HG02852 (cell line): ENCODE measurements around the gene MS4A4E.
"Not testable (repeated sequence)": the region's sequence is repeated elsewhere in the genome, so short reads cannot be mapped to it uniquely, and the experiment has no call there.

Experiments used
- ATAC-seq: cut with Tn5 transposase; IDR thresholded peaks from one replicate; pipeline ENCODE4 v1.9.1; 2021; ENCODE audit warnings: mild to moderate bottlenecking, moderate library complexity; ENCODE audit not compliant: unreplicated experiment

MS4A4E gene

GRCh38 chr11:60242740-60243239 lies at the start of gene MS4A4E:
MS4A4E (minus strand) TSS chr11:60243137; CDS start chr11:60230055, 13,082 bp downstream.
- ATAC-seq = no peak

DNA sequence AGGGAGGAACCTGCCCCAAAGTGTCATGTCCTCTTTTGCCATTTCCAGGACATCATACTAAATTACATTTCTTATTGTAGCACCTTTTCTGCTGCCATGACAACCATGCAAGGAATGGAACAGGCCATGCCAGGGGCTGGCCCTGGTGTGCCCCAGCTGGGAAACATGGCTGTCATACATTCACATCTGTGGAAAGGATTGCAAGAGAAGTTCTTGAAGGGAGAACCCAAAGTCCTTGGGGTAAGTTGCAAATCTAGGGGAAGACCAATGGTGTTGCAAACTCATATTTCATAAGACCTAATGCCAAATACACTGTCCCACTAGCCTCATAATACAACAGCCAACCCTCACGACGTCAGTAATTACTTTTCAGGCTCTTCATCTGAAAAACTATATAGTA lies 49.2 kb upstream of the MS4A4E start:
- ATAC-seq = no peak

GRCh38 chr11:60288531-60288930 lies 45.6 kb upstream of the MS4A4E start:
- ATAC-seq = no peak

DNA sequence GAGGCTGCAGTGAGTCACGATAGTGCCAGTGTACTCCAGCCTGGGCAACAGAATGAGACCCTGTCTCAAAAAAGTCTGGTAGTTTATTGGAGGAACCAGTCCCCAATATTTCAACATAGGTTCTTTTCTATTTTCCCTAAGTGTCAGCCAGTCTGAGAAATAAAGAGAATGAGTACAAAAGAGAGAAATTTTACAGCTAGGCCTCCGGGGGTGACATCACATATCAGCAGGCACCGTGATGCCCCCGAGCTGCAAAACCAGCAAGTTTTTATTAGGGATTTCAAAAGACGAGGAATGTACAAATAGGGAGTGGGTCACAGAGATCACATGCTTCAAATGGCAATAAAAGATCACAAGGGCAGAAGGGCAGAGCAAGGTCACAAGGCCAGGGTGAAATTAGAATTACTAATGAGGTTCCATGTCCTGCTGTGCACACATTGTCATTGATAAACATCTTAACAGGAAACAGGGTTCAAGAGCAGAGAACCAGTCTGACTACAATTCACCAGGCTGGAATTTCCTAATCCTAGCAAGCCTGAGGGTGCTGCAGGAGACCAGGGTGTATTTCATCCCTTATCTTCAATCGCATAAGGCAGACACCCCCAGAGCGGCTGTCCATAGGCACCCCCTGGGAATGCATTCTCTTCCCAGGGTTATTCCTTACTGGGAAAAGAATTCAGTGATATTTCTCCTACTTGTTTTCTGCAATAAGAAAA lies 42.6 kb upstream of the MS4A4E start:
- not testable (repeated sequence) for ATAC-seq

GRCh38 chr11:60282286-60282685 lies 39.3 kb upstream of the MS4A4E start:
- ATAC-seq = no peak

GRCh38 chr11:60281485-60281884 lies 38.5 kb upstream of the MS4A4E start:
- no peak for ATAC-seq

DNA sequence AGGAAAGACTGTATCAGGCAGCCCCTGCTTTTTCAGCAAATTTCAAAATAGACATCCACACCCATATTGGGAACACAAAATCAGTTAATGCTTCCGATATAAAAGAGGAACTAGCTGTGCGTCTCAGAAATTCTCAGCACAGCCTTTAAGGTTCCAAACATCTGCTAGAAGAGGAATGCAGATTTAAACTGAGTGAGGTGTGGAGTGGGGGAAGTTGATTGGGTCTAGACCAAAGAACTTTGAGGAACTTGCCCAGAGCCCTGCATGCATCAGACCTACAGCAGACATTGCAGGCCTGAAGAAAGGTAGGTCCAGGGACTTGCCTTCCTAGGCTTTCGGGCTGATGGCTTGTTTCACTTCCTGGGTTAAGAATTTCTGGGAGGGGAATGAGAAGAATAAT lies 37.5 kb upstream of the MS4A4E start, which contains the start of gene MS4A4A:
MS4A4A (plus strand) TSS at position 255 of the 400 bp plus-strand sequence; CDS start at position 265, 10 bp downstream.
- ATAC-seq = no peak

GRCh38 chr11:60274416-60274815 lies 31.5 kb upstream of the MS4A4E start:
- ATAC-seq = no peak

DNA sequence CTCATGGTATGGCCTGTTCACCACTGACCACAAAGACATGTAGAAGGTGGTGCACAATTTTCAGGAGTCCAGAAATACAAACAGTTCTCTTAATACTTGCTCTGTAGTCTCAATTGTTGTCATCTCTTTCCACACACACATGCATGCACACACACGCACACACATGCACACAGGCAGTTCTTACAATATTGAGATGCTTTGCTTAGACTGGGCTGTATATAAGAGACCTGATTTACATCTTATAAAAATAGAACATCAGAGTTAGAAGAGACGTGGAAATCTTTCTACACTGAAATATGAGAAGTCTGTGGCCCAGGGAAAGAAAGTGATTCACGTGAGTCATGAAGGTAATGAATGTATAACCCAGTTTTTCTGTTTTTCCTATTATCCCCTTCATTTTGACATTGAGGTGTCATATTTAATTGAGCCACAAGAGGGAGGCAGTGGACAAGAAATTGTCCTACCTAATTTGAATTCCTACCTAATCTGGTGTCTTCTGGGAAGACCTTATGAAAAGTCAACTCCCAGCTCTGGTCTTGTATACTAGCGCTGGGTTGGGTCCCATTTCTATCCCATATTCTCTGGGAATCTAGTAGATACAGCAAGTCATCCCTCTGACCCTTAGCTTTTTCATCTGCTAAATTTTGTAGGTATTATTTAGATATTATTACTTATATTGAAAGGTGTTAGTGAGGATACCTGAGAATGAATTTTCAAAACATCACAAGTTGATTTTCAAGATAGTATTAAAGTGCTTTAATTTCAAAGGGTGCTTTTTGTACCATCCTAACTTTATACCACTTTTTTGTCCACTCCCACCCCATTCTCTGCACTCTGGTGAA lies 22.7 kb upstream of the MS4A4E start:
- ATAC-seq = no peak

GRCh38 chr11:60264644-60265043 lies 21.7 kb upstream of the MS4A4E start:
- no peak for ATAC-seq

DNA sequence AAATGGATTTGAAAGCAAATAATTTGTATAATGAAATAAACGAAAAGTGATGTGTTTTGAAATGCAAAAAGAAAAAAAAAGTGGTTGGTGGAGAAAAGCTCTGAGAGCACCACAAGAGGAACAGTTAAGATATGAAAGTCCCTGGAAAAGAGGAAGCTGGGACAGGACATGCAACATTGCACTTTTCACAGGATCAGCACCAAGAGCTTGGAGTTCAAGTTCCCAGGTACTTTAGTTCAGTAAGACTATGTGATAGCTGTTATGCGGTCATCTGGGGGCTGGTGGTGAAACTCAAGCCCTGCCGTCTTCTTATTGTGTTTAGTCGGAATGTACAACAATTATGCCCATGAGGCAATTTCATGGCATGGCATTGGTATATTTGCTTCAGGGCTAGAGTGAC lies 20.5 kb upstream of the MS4A4E start:
- ATAC-seq = no peak

DNA sequence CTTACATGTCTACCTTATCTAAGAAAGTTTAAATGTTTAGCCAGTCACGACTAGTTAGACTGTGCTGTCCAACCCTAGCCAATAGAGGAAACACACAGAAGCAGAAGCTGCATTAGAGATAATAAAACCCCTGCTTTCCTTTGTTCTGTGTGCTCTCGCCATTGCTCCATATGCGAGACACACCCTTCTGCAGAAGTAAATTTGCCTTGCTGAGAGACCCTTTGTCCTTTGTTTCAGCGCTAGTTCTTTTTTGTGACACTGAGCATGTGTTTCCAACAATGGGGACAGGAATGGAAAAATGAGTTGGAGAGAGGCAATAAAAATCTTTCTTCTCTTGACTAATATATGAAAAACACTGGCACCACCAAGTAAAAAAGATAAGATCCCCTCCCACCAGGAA lies 18.1 kb upstream of the MS4A4E start:
- no peak for ATAC-seq

- no peak for ATAC-seq
Measured at GRCh38 chr11:60257956-60258722, 15.2 kb upstream of the MS4A4E start.

- ATAC-seq = no peak
Measured at GRCh38 chr11:60252213-60253108, 9.5 kb upstream of the MS4A4E start.

DNA sequence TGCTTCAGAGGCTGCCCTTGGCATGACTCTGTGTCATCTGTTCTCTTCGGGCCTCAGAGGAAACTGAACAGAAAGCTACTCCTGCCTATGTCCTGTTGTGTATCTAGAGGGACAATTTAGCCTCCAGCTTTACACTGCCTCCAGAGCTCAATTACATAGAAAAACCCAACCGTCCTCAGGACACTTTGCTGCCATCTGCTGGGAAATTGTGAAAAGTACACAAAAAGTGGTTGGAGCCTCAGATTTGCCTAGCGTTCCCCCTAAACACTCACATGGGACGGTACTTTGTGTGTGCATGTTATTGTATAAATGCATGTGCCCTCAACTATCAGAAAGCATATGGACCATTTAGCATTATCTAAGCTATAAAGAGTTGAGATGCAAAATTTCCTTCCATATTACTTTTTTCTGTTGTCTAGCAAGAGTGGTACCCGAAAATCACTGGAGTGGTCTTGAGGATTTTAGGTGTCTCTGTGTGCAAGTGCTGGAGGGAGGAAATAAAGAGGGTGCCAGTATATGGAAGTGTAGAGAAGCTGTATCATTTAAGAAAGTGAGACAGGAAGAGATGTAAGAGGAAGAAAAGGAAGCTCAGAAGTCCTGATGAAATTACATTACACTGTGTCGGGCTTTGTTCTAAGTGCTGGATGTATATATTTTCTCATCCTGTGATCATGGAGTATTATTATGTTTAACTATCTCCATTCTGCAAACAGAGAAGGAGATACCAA lies 8.7 kb upstream of the MS4A4E start:
- no peak for ATAC-seq

GRCh38 chr11:60241786-60242185 lies 1.2 kb downstream of the MS4A4E start:
- no peak for ATAC-seq

DNA sequence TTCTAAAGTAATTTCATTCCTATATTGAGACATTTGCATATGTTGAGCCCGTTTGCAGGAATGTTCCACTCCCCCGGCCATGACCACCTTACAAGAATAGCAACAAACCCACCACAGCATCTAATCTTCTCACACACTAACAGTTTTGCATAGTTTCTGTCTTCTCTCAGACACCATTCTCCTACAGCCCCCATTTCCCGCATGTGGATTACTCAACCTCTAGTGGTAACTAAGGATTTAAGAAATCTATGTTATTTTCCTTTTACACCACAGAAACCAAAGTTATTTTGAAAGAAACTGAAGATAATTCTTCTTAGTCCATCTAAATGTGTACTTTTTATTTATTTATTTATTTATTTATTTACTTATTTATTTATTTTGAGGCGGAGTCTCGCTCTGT lies 2.3 kb downstream of the MS4A4E start:
- ATAC-seq = no peak

DNA sequence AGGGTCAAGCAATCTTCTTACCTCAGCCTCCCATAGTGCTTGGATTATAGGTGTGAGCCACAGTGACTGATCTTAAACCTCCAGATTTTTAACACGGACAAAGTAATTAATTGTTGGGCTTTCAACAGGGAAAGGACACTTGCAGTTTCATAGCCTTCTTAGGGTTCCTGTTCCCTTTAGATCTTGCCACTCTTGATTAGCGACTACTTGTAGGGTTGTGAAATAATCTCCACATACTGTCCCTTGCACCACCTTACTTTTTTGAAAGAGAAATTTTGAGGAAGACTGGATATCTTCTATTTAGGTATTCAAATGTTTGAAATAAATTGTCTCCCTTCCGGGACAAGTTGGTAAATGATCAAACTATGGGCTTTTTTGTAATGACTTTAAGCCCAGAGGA lies 7.6 kb downstream of the MS4A4E start:
- no peak for ATAC-seq

DNA sequence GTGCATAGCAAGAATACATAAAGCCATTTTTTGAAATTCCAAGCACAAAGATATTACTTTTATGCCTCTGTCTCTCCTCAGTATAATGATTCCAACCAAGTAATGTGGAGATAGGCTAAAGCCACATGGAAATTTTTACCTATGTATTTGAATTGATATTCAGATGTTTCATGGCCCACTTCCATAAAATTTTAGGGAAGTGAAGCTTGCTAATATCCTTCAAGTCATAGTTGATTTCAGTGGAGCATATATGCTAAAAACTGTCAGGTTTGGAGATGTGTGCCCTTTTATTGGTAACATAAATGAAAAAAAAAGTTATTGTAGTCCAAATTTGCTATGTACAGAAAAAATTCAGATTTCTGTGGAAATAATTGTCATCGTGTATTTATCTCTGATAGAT lies 12.3 kb downstream of the MS4A4E start:
- ATAC-seq = no peak

DNA sequence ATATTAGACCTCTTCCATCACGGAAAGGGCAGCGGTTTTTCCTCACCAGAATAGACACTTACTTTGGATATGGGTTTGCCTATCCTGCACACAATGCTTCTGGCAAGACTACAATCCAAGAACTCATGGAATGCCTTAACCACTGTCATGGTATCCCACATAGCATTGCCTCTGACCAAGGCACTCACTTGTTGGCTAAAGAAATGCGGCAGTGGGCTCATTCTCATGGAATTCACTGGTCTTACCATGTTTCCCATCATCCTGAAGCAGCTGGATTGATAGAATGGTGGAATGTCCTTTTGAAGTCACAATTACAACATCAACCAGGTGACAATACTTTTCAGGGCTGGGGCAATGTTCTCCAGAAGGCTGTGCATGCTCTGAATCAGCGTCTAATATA lies 20.8 kb downstream of the MS4A4E start:
- ATAC-seq = no peak
